NB4 (cell line): Measurements from ENCODE around the gene ZNF423.

Source experiments
- CTCF ChIP-seq: IDR thresholded peaks from one replicate; pipeline ENCODE4 v1.5.1; 2012; ENCODE audit warnings: low read depth, low read length
- POLR2A ChIP-seq: IDR thresholded peaks from 2 replicates; pipeline ENCODE4 v1.6.1; 2011; ENCODE audit warnings: mild to moderate bottlenecking; ENCODE audit not compliant: insufficient read length; ENCODE audit errors: extremely low read depth

GRCh38 chr16:49821156-49821555 is 34.8 kb downstream of the ZNF423 start:
- TF ChIP-seq CTCF = no peak
- TF ChIP-seq POLR2A = no peak
